PC-3 (cell line): ENCODE results near the gene IQGAP3.

ENCODE experiments used
- EZH2 ChIP-seq: fragments of 300-600 bp; sonication (generic); IDR thresholded peaks from one replicate; pipeline ENCODE4 v1.6.1; 2017; ENCODE audit warnings: antibody characterized with exemption, mild to moderate bottlenecking, low read length; ENCODE audit not compliant: unreplicated experiment
- EZH2phosphoT487 ChIP-seq: fragments of 300-600 bp; sonication (generic); IDR thresholded peaks from 2 replicates; pipeline ENCODE4 v1.6.1; 2018; ENCODE audit warnings: mild to moderate bottlenecking, antibody characterized with exemption, low read length, borderline replicate concordance
- TF ChIP-seq, protein P1 (sequence below): fragments of 300-600 bp; sonication (generic); conservative IDR thresholded peaks from 2 replicates; pipeline ENCODE4 v1.5.1; 2017; ENCODE audit warnings: antibody characterized with exemption, low read depth, mild to moderate bottlenecking, low read length

GRCh38 chr1:156495401-156496140, 76.8 kb downstream of the IQGAP3 start:
- TF ChIP-seq, protein P1, sequence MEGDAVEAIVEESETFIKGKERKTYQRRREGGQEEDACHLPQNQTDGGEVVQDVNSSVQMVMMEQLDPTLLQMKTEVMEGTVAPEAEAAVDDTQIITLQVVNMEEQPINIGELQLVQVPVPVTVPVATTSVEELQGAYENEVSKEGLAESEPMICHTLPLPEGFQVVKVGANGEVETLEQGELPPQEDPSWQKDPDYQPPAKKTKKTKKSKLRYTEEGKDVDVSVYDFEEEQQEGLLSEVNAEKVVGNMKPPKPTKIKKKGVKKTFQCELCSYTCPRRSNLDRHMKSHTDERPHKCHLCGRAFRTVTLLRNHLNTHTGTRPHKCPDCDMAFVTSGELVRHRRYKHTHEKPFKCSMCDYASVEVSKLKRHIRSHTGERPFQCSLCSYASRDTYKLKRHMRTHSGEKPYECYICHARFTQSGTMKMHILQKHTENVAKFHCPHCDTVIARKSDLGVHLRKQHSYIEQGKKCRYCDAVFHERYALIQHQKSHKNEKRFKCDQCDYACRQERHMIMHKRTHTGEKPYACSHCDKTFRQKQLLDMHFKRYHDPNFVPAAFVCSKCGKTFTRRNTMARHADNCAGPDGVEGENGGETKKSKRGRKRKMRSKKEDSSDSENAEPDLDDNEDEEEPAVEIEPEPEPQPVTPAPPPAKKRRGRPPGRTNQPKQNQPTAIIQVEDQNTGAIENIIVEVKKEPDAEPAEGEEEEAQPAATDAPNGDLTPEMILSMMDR = no peak
- no peak for TF ChIP-seq EZH2phosphoT487
- no peak for TF ChIP-seq EZH2
